ENCODE measurements around the gene COX15.

The COX15 gene

GRCh38 chr10:99733366-99733765, 1.4 kb upstream of the COX15 start:
- no peak overlapping the region for H3K4ac ChIP-seq (ENCODE audit: low read depth, low read length)
- H3K79me1 ChIP-seq (ENCODE audit: low read length), result peaks cover 9% of the 10 kb centered on the region
- H4K8ac ChIP-seq (ENCODE audit: low read depth, low read length), result no peak overlapping the region
- peaks cover 5% of the 10 kb centered on the region for H3K79me2 ChIP-seq (ENCODE audit: control insufficient read depth, insufficient read depth, low read length, poor library complexity)
- no peak overlapping the region for H3K18ac ChIP-seq (ENCODE audit: low read length)
- H2AFZ ChIP-seq (ENCODE audit: insufficient read depth, low read length, poor library complexity), result no peak overlapping the region
- H3K4me2 ChIP-seq (ENCODE audit: low read length), result no peak overlapping the region
- H3K27me3 ChIP-seq (ENCODE audit: insufficient read depth, low read length), result no peaks in the 10 kb centered on the region
- H3K9me3 ChIP-seq (ENCODE audit: insufficient read depth, low read depth, low read length), result no peaks in the 10 kb centered on the region
- H2BK5ac ChIP-seq (ENCODE audit: low read depth, low read length, poor library complexity), result no peak overlapping the region
- H2BK120ac ChIP-seq (ENCODE audit: insufficient read depth, low read length, poor library complexity), result no peak overlapping the region
- no peak overlapping the region for H2BK12ac ChIP-seq (ENCODE audit: low read length)
- no peak overlapping the region for H4K91ac ChIP-seq (ENCODE audit: low read depth, low read length)
- peaks cover 0 to 1% of the 10 kb centered on the region in 2 experiments for H3K4me1 ChIP-seq (ENCODE audit: control insufficient read depth in 1 of 2, insufficient read depth in 2 of 2, low read length in 2 of 2)
- H3K4me3 ChIP-seq (ENCODE audit: low read depth, low read length), result no peak overlapping the region
- H2AK5ac ChIP-seq (ENCODE audit: low read length), result no peak overlapping the region
- H3K14ac ChIP-seq (ENCODE audit: low read length), result no peak overlapping the region
- no peak overlapping the region for H4K12ac ChIP-seq (ENCODE audit: low read depth, low read length)
- H3K23ac ChIP-seq (ENCODE audit: low read length), result no peak overlapping the region
- DNase-seq, result no peak
- no peak overlapping the region for H3K9ac ChIP-seq (ENCODE audit: low read length)
- WGBS (ENCODE audit: extremely low coverage, insufficient coverage, insufficient read length), result no CpG with 5 or more reads among the region's 8 CpGs
- no peak overlapping the region for H3K27ac ChIP-seq (ENCODE audit: low read depth, low read length)
- H3K36me3 ChIP-seq (ENCODE audit: control insufficient read depth in 1 of 2, insufficient read depth in 2 of 2, low read length in 2 of 2), result peaks cover 3 to 6% of the 10 kb centered on the region in 2 experiments

DNA sequence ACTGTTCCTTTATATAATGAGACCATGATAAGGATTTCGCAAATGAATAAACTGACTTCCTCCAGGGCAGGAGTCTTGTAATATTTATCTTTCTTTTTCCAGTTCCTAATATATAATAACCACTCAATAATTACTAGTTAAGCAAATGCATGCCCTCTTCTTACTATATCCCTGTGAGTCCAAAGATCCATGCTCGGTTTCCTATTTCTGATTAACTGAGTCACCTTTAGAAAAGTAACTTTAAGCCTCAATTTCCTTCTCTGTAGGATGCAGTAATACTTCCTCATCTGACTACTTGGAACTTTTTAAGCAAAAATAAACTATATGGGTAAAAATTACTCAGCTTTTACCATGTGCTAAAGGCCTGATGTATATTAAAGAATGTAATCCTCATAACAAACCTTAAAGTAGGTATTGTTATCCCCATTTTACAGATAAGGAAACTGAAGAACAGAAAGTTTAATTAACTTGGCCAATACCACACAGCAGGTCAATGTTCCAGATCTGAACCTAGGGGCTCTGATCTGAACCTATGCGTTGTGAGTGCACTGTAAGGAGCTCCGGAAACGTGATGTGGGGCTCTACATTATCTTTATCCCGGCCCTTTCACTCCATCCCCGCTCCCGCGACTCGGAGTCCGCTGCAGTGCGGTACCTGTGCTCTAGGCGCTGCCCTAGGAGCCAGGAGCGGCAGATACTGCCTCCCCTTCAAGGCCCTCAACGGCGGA, 458 bp downstream of the COX15 start:
- Histone ChIP-seq H2BK5ac (ENCODE audit: low read depth, low read length, poor library complexity) (peak overlapping the region; percentile 81), H3K9ac (ENCODE audit: low read length) (peak overlapping the region; percentile 97), H3K4me2 (ENCODE audit: low read length) (peak overlapping the region; percentile 68), H3K79me2 (ENCODE audit: control insufficient read depth, insufficient read depth, low read length, poor library complexity) (peaks cover 5% of the 10 kb centered on the region), H3K27ac (ENCODE audit: low read depth, low read length) (peak overlapping the region; percentile 86), H3K18ac (ENCODE audit: low read length) (peak overlapping the region; percentile 95), H4K91ac (ENCODE audit: low read depth, low read length) (peak overlapping the region; percentile 91), H2AK5ac (ENCODE audit: low read length) (peak overlapping the region; percentile 99), H3K4me3 (ENCODE audit: low read depth, low read length) (peak overlapping the region; percentile 95), H3K4me1 (ENCODE audit: control insufficient read depth in 1 of 2, insufficient read depth in 2 of 2, low read length in 2 of 2) (peaks cover 0 to 1% of the 10 kb centered on the region in 2 experiments), H4K8ac (ENCODE audit: low read depth, low read length) (peak overlapping the region; percentile 100), H2AFZ (ENCODE audit: insufficient read depth, low read length, poor library complexity) (peak overlapping the region; percentile 99), H2BK12ac (ENCODE audit: low read length) (no peak overlapping the region), H3K23ac (ENCODE audit: low read length) (no peak overlapping the region), H3K27me3 (ENCODE audit: insufficient read depth, low read length) (no peaks in the 10 kb centered on the region), H3K4ac (ENCODE audit: low read depth, low read length) (peak overlapping the region; percentile 96), H3K14ac (ENCODE audit: low read length) (peak overlapping the region; percentile 100), H2BK120ac (ENCODE audit: insufficient read depth, low read length, poor library complexity) (peak overlapping the region; percentile 86), H3K36me3 (ENCODE audit: control insufficient read depth in 1 of 2, insufficient read depth in 2 of 2, low read length in 2 of 2) (peaks cover 3 to 6% of the 10 kb centered on the region in 2 experiments), H3K79me1 (ENCODE audit: low read length) (peaks cover 9% of the 10 kb centered on the region), H4K12ac (ENCODE audit: low read depth, low read length) (peak overlapping the region; percentile 99), H3K9me3 (ENCODE audit: insufficient read depth, low read depth, low read length) (no peaks in the 10 kb centered on the region)
- no peak for DNase-seq
- no CpG with 5 or more reads among the region's 16 CpGs for WGBS (ENCODE audit: extremely low coverage, insufficient coverage, insufficient read length)

DNA sequence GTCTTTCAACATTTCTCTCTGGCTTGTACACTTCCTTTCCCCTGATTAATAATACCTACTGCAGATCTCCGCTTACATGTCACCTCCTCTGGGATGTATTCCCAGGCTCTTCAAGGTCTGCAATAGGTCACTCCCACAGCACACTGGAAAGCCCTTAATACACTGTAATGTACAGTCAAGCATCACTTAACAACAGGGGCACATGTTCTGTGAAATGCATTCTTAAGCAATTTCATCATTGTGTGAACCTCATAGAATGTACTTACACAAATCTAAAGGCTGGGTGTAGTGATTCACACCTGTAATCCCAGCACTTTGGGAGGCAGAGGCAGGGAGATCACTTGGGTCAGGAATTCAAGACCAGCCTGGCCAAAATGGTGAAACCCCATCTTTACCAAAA, 1.9 kb downstream of the COX15 start:
- no peaks in the 10 kb centered on the region for H3K27me3 ChIP-seq (ENCODE audit: insufficient read depth, low read length)
- H3K23ac ChIP-seq (ENCODE audit: low read length), result no peak overlapping the region
- peaks cover 5% of the 10 kb centered on the region for H3K79me2 ChIP-seq (ENCODE audit: control insufficient read depth, insufficient read depth, low read length, poor library complexity)
- H2AFZ ChIP-seq (ENCODE audit: insufficient read depth, low read length, poor library complexity), result no peak overlapping the region
- H3K79me1 ChIP-seq (ENCODE audit: low read length), result peaks cover 9% of the 10 kb centered on the region
- no peak overlapping the region for H4K91ac ChIP-seq (ENCODE audit: low read depth, low read length)
- H2BK5ac ChIP-seq (ENCODE audit: low read depth, low read length, poor library complexity), result no peak overlapping the region
- peaks cover 0 to 1% of the 10 kb centered on the region in 2 experiments for H3K4me1 ChIP-seq (ENCODE audit: control insufficient read depth in 1 of 2, insufficient read depth in 2 of 2, low read length in 2 of 2)
- no peak overlapping the region for H4K8ac ChIP-seq (ENCODE audit: low read depth, low read length)
- H3K18ac ChIP-seq (ENCODE audit: low read length), result no peak overlapping the region
- DNase-seq, result no peak
- no peaks in the 10 kb centered on the region for H3K9me3 ChIP-seq (ENCODE audit: insufficient read depth, low read depth, low read length)
- no peak overlapping the region for H3K4me3 ChIP-seq (ENCODE audit: low read depth, low read length)
- H3K4me2 ChIP-seq (ENCODE audit: low read length), result no peak overlapping the region
- no peak overlapping the region for H4K12ac ChIP-seq (ENCODE audit: low read depth, low read length)
- H2BK12ac ChIP-seq (ENCODE audit: low read length), result no peak overlapping the region
- H3K27ac ChIP-seq (ENCODE audit: low read depth, low read length), result no peak overlapping the region
- H2AK5ac ChIP-seq (ENCODE audit: low read length), result no peak overlapping the region
- no CpG with 5 or more reads among the region's 1 CpG for WGBS (ENCODE audit: extremely low coverage, insufficient coverage, insufficient read length)
- H3K9ac ChIP-seq (ENCODE audit: low read length), result no peak overlapping the region
- H3K4ac ChIP-seq (ENCODE audit: low read depth, low read length), result no peak overlapping the region
- peaks cover 6 to 9% of the 10 kb centered on the region in 2 experiments for H3K36me3 ChIP-seq (ENCODE audit: control insufficient read depth in 1 of 2, insufficient read depth in 2 of 2, low read length in 2 of 2)
- H3K14ac ChIP-seq (ENCODE audit: low read length), result no peak overlapping the region
- no peak overlapping the region for H2BK120ac ChIP-seq (ENCODE audit: insufficient read depth, low read length, poor library complexity)

- no peak overlapping the region for H2AFZ ChIP-seq (ENCODE audit: insufficient read depth, low read length, poor library complexity)
- peak; percentile 61 to 94 for DNase-seq
- H3K36me3 ChIP-seq (ENCODE audit: control insufficient read depth in 1 of 2, insufficient read depth in 2 of 2, low read length in 2 of 2), result peaks cover 27 to 43% of the 10 kb centered on the region in 2 experiments
- no peak overlapping the region for H2AK5ac ChIP-seq (ENCODE audit: low read length)
- no peak overlapping the region for H2BK120ac ChIP-seq (ENCODE audit: insufficient read depth, low read length, poor library complexity)
- no peak overlapping the region for H4K12ac ChIP-seq (ENCODE audit: low read depth, low read length)
- no peak overlapping the region for H3K4me2 ChIP-seq (ENCODE audit: low read length)
- H3K18ac ChIP-seq (ENCODE audit: low read length), result no peak overlapping the region
- H2BK12ac ChIP-seq (ENCODE audit: low read length), result no peak overlapping the region
- H4K8ac ChIP-seq (ENCODE audit: low read depth, low read length), result no peak overlapping the region
- H3K4me1 ChIP-seq (ENCODE audit: control insufficient read depth in 1 of 2, insufficient read depth in 2 of 2, low read length in 2 of 2), result no peaks in the 10 kb centered on the region
- no peak overlapping the region for H3K4me3 ChIP-seq (ENCODE audit: low read depth, low read length)
- no peak overlapping the region for H2BK5ac ChIP-seq (ENCODE audit: low read depth, low read length, poor library complexity)
- H3K79me1 ChIP-seq (ENCODE audit: low read length), result no peaks in the 10 kb centered on the region
- H3K9me3 ChIP-seq (ENCODE audit: insufficient read depth, low read depth, low read length), result no peaks in the 10 kb centered on the region
- H3K23ac ChIP-seq (ENCODE audit: low read length), result no peak overlapping the region
- H4K91ac ChIP-seq (ENCODE audit: low read depth, low read length), result no peak overlapping the region
- no peak overlapping the region for H3K27ac ChIP-seq (ENCODE audit: low read depth, low read length)
- WGBS (ENCODE audit: extremely low coverage, insufficient coverage, insufficient read length), result no CpG with 5 or more reads among the region's 2 CpGs
- no peak overlapping the region for H3K14ac ChIP-seq (ENCODE audit: low read length)
- H3K4ac ChIP-seq (ENCODE audit: low read depth, low read length), result no peak overlapping the region
- no peaks in the 10 kb centered on the region for H3K79me2 ChIP-seq (ENCODE audit: control insufficient read depth, insufficient read depth, low read length, poor library complexity)
- no peaks in the 10 kb centered on the region for H3K27me3 ChIP-seq (ENCODE audit: insufficient read depth, low read length)
- H3K9ac ChIP-seq (ENCODE audit: low read length), result no peak overlapping the region
Measured at GRCh38 chr10:99720387-99720786, 11.5 kb downstream of the COX15 start.
